Activated T-helper 1 cell treated with anti-CD3 and anti-CD28 coated beads, Interleukin-12 subunit alpha, Interleukin-12 subunit beta, Interleukin-2, Interleukin-4 antibody, amounts not matched to agents 30 ng/mL and 10 ng/mL and 1 ng/mL, durations not matched to agents 14 hours and 24 hours and 36 hours (primary cell): ENCODE data around the gene SLC6A9. TPM values are rescaled to one million over a fixed set of nuclear protein-coding genes. Genes with fewer than 3 reads are reported as not detected.

ENCODE experiments used
- DNase-seq: peaks from one replicate; pipeline ENCODE4 v3.0.0; 2021; ENCODE audit warnings: low spot score
- H3K27ac Mint-ChIP-seq: one replicate; pipeline ENCODE4 v1.8.0; 2021; ENCODE audit warnings: mild to moderate bottlenecking, mixed read lengths
- H3K27me3 Mint-ChIP-seq: one replicate; pipeline ENCODE4 v1.8.0; 2022; ENCODE audit warnings: mild to moderate bottlenecking, moderate library complexity, mixed read lengths; ENCODE audit not compliant: insufficient read depth
- H3K36me3 Mint-ChIP-seq: one replicate; pipeline ENCODE4 v1.8.0; 2021; ENCODE audit warnings: low read depth, mixed read lengths
- H3K4me1 Mint-ChIP-seq: one replicate; pipeline ENCODE4 v1.8.0; 2021; ENCODE audit warnings: low read depth, mixed read lengths
- H3K4me3 Mint-ChIP-seq: one replicate; pipeline ENCODE4 v1.8.0; 2021; ENCODE audit warnings: mild to moderate bottlenecking, moderate library complexity, mixed read lengths
- H3K9me3 Mint-ChIP-seq: one replicate; pipeline ENCODE4 v1.8.0; 2021; ENCODE audit warnings: mixed read lengths
- intact Hi-C: fragments of 100-400 bp; cut with micrococcal nuclease; formaldehyde crosslinking; loops from one replicate; pipeline ENCODE4 v1.15.1; 2024
- total RNA-seq: library from RNA; stranded (reverse); gene quantifications from 2 replicates; pipeline ENCODE4 v1.2.3, GENCODE V29; 2022

The SLC6A9 gene
- total RNA-seq, 1 donor from 2014 or later = 7.0 TPM

- H3K4me1 Mint-ChIP-seq = no peaks in the 10 kb centered on the region
- H3K4me3 Mint-ChIP-seq = no peak overlapping the region
- H3K9me3 Mint-ChIP-seq = no peaks in the 10 kb centered on the region
- intact Hi-C loops = no loop called here
- no peak for DNase-seq
- peaks cover 18% of the 10 kb centered on the region for H3K36me3 Mint-ChIP-seq
- no peak overlapping the region for H3K27ac Mint-ChIP-seq
- no peaks in the 10 kb centered on the region for H3K27me3 Mint-ChIP-seq
These were observed 72.7 kb downstream of the SLC6A9 start for GRCh38 chr1:43958351-43959255.

GRCh38 chr1:43957407-43958040 is 73.7 kb downstream of the SLC6A9 start:
- intact Hi-C loops = no loop called here
- Mint-ChIP-seq H3K9me3 (no peaks in the 10 kb centered on the region), H3K27me3 (no peaks in the 10 kb centered on the region), H3K27ac (no peak overlapping the region), H3K36me3 (peaks cover 14% of the 10 kb centered on the region), H3K4me1 (no peaks in the 10 kb centered on the region), H3K4me3 (no peak overlapping the region)
- no peak for DNase-seq

- Mint-ChIP-seq H3K4me1 (no peaks in the 10 kb centered on the region), H3K27me3 (no peaks in the 10 kb centered on the region), H3K9me3 (no peaks in the 10 kb centered on the region), H3K36me3 (peaks cover 9% of the 10 kb centered on the region), H3K27ac (no peak overlapping the region), H3K4me3 (no peak overlapping the region)
- intact Hi-C loops = no loop called here
- DNase-seq = no peak
These were observed 75.0 kb downstream of the SLC6A9 start for GRCh38 chr1:43956234-43956633.

- Mint-ChIP-seq H3K4me3 (no peak overlapping the region), H3K36me3 (peaks cover 14% of the 10 kb centered on the region), H3K9me3 (no peaks in the 10 kb centered on the region), H3K27ac (no peak overlapping the region), H3K4me1 (peaks cover 12% of the 10 kb centered on the region), H3K27me3 (no peaks in the 10 kb centered on the region)
- intact Hi-C loops = no loop called here
- DNase-seq = no peak
These were observed 77.2 kb downstream of the SLC6A9 start for GRCh38 chr1:43954036-43954435.

GRCh38 chr1:43953361-43953760 is 77.9 kb downstream of the SLC6A9 start:
- Mint-ChIP-seq H3K36me3 (peaks cover 13% of the 10 kb centered on the region), H3K4me1 (peaks cover 17% of the 10 kb centered on the region), H3K9me3 (no peaks in the 10 kb centered on the region), H3K4me3 (no peak overlapping the region), H3K27me3 (no peaks in the 10 kb centered on the region), H3K27ac (no peak overlapping the region)
- no peak for DNase-seq
- intact Hi-C loops = no loop called here

- Mint-ChIP-seq H3K27me3 (no peaks in the 10 kb centered on the region), H3K4me3 (no peak overlapping the region), H3K36me3 (peaks cover 11% of the 10 kb centered on the region), H3K4me1 (peaks cover 22% of the 10 kb centered on the region), H3K27ac (no peak overlapping the region), H3K9me3 (no peaks in the 10 kb centered on the region)
- intact Hi-C loops = no loop called here
- DNase-seq = no peak
These were observed 78.4 kb downstream of the SLC6A9 start for GRCh38 chr1:43952731-43953346.

- H3K4me1 Mint-ChIP-seq = peaks cover 26% of the 10 kb centered on the region
- intact Hi-C loops = no loop called here
- no peak overlapping the region for H3K4me3 Mint-ChIP-seq
- no peaks in the 10 kb centered on the region for H3K9me3 Mint-ChIP-seq
- no peak for DNase-seq
- no peak overlapping the region for H3K27ac Mint-ChIP-seq
- peaks cover 8% of the 10 kb centered on the region for H3K36me3 Mint-ChIP-seq
- no peaks in the 10 kb centered on the region for H3K27me3 Mint-ChIP-seq
These were observed 80.0 kb downstream of the SLC6A9 start for GRCh38 chr1:43951021-43951985.

GRCh38 chr1:43949678-43950077 is 81.6 kb downstream of the SLC6A9 start:
- peak overlapping the region; percentile 31 for H3K4me3 Mint-ChIP-seq
- no peaks in the 10 kb centered on the region for H3K27me3 Mint-ChIP-seq
- no peak for DNase-seq
- intact Hi-C loops = no loop called here
- no peaks in the 10 kb centered on the region for H3K9me3 Mint-ChIP-seq
- peaks cover 11% of the 10 kb centered on the region for H3K36me3 Mint-ChIP-seq
- peaks cover 42% of the 10 kb centered on the region for H3K4me1 Mint-ChIP-seq
- H3K27ac Mint-ChIP-seq = no peak overlapping the region

GRCh38 chr1:43947874-43948437 is 83.3 kb downstream of the SLC6A9 start:
- Mint-ChIP-seq H3K27ac (peak overlapping the region; percentile 61), H3K4me1 (peaks cover 48% of the 10 kb centered on the region)

GRCh38 chr1:43947061-43947873 is 84.0 kb downstream of the SLC6A9 start:
- H3K9me3 Mint-ChIP-seq = no peaks in the 10 kb centered on the region
- no peak for DNase-seq
- H3K4me3 Mint-ChIP-seq = peak overlapping the region; percentile 97
- H3K27me3 Mint-ChIP-seq = no peaks in the 10 kb centered on the region
- peaks cover 19% of the 10 kb centered on the region for H3K36me3 Mint-ChIP-seq
- peak overlapping the region; percentile 96 for H3K27ac Mint-ChIP-seq
- peaks cover 53% of the 10 kb centered on the region for H3K4me1 Mint-ChIP-seq
- intact Hi-C loops = loop anchor here (2.0 kb wide), 1 partner anchor 416 kb away; the partner anchor contains the start of gene PTPRF

More at GRCh38 chr1:43947874-43948437, 83.3 kb downstream of the SLC6A9 start:
- Mint-ChIP-seq H3K27me3 (no peaks in the 10 kb centered on the region), H3K4me3 (peak overlapping the region; percentile 97), H3K36me3 (peaks cover 13% of the 10 kb centered on the region), H3K9me3 (no peaks in the 10 kb centered on the region)
- DNase-seq = no peak
- intact Hi-C loops = loop anchor here (2.0 kb wide), 1 partner anchor 417 kb away; the partner anchor contains the start of gene PTPRF
